Fibroblast of skin of back (primary cell): ENCODE data around the gene SCLT1. TPM values are rescaled to one million over a fixed set of nuclear protein-coding genes. Genes with fewer than 3 reads are reported as not detected.
"Not testable (repeated sequence)": the region's sequence is repeated elsewhere in the genome, so short reads cannot be mapped to it uniquely, and the experiment has no call there.

Experiments
- DNase-seq: peaks from one replicate; pipeline ENCODE4 v3.0.0-alpha.2; 2013
- polyA plus RNA-seq, 2 experiments: library from polyadenylated mRNA; unstranded; fragments of 120-200 nt; gene quantifications; one replicate each; pipeline ENCODE4 v1.2.1, GENCODE V29; 2013; ENCODE audit not compliant: insufficient read length in 2 of 2

Gene SCLT1
- 12.8 TPM for polyA plus RNA-seq (2013, experiment 1 of 2; ENCODE audit: insufficient read length)
- 6.1 TPM for polyA plus RNA-seq (2013, experiment 2 of 2; ENCODE audit: insufficient read length)

GRCh38 chr4:129093191-129093920 is at the start of gene SCLT1:
Gene SCLT1, minus strand, starts transcription at chr4:129093539. Its CDS starts 436 bp downstream, at chr4:129093103.
- peak; percentile 99 for DNase-seq

- no peak for DNase-seq
Measured at GRCh38 chr4:129140521-129140920, 47.2 kb upstream of the SCLT1 start.

- DNase-seq = no peak
Measured at GRCh38 chr4:129138810-129139496, 45.6 kb upstream of the SCLT1 start.

GRCh38 chr4:129136433-129136832 is 43.1 kb upstream of the SCLT1 start:
- no peak for DNase-seq

GRCh38 chr4:129131343-129131742 is 38.0 kb upstream of the SCLT1 start:
- no peak for DNase-seq

GRCh38 chr4:129129143-129129542 is 35.8 kb upstream of the SCLT1 start:
- DNase-seq = no peak

- not testable (repeated sequence) for DNase-seq
Measured at GRCh38 chr4:129126614-129127013, 33.3 kb upstream of the SCLT1 start.

GRCh38 chr4:129117705-129118104 is 24.4 kb upstream of the SCLT1 start:
- no peak for DNase-seq

- no peak for DNase-seq
Measured at GRCh38 chr4:129113919-129114318, 20.6 kb upstream of the SCLT1 start.

GRCh38 chr4:129113434-129113833 is 20.1 kb upstream of the SCLT1 start:
- no peak for DNase-seq

GRCh38 chr4:129111919-129112318 is 18.6 kb upstream of the SCLT1 start:
- no peak for DNase-seq

GRCh38 chr4:129110931-129111330 is 17.6 kb upstream of the SCLT1 start:
- DNase-seq = no peak

GRCh38 chr4:129109965-129110824 is 16.9 kb upstream of the SCLT1 start:
- no peak for DNase-seq

- no peak for DNase-seq
Measured at GRCh38 chr4:129098531-129099001, 5.2 kb upstream of the SCLT1 start.

GRCh38 chr4:129095811-129096454 is 2.6 kb upstream of the SCLT1 start, which contains the start of gene C4orf33:
Gene C4orf33, plus strand, starts transcription at chr4:129096152. Its CDS starts 6,459 bp downstream, at chr4:129102611.
- DNase-seq = peak; percentile 71

- DNase-seq = no peak
Measured at GRCh38 chr4:129094347-129094746, 1.0 kb upstream of the SCLT1 start.

GRCh38 chr4:129092631-129093190 is 628 bp downstream of the SCLT1 start:
- peak; percentile 10 for DNase-seq

GRCh38 chr4:129087516-129087915 is 5.8 kb downstream of the SCLT1 start:
- DNase-seq = no peak

- no peak for DNase-seq
Measured at GRCh38 chr4:129085472-129085871, 7.9 kb downstream of the SCLT1 start.

GRCh38 chr4:129082302-129082701 is 11.0 kb downstream of the SCLT1 start:
- no peak for DNase-seq

- no peak for DNase-seq
Measured at GRCh38 chr4:129080129-129080528, 13.2 kb downstream of the SCLT1 start.

GRCh38 chr4:129077326-129077725 is 16.0 kb downstream of the SCLT1 start:
- no peak for DNase-seq
